Endometrium (tissue), 2 donors: ENCODE results near the gene MRPL12.

Source experiments
- FAIRE-seq: peaks from 2 replicates; lab custom pipeline; 2012; peaks lifted over from hg19 to GRCh38; lab: Jason Lieb, UNC
- donor health status: control.
- donor health status: control.

MRPL12 gene

GRCh38 chr17:81682565-81683207 is 20.5 kb upstream of the MRPL12 start:
- FAIRE-seq, result no peak

DNA sequence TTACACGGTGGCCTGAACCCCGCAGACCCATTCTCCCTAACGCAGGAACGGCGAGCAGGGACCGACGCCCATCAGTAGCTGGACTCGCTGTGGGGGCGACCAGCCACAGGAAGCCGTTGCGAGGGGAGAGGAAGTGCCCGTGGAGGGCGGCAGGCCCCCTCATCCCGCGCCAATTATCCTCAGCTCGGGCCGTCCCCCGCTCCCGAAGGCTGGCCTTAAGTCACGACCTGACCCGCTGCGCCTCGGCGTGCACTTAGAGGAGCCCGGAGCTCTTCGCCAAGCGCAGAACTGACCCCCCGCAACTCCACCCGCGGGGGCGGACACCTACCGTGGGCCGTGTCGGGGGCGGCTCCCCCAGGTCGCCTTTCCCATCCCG is 20.0 kb upstream of the MRPL12 start:
- FAIRE-seq, result no peak

DNA sequence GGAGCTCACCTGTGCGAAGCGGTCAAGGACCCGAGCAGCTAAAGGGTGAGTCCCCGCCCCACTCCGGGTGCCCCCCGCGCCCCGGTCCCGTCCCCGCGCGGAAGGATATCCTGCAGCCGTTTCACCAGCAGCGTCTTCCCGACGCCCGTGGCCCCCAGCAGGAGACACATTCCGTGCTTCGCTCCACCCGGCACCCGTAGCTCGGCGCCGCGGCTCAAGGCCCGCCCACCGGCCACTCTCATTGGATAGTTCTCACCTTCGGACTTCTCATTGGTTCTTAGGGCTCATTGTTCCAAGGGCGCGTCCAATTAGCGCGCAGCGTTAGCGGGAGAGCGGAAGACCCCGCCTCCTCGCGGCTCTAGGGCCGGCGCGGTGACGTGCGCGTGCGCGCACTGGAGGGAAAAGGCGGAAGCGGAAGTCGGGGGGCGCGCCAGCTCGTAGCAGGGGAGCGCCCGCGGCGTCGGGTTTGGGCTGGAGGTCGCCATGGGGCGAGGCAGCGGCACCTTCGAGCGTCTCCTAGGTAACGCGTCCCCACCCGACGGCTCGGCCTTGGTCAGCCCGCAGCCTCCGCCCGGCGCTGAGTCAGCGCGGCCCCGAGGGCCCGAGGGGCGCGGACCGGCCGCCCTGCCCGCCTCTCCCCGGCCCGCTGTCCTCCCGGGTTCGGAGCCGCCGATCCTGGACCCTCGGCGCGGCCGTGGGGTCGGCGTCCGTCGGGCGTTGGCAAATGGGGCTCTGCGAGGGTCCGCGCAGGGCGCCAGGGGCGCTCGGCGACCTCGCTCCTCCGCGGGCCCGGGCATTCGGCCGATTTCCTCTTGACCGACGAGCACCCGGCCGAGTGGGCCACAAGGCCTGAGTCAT is 19.4 kb upstream of the MRPL12 start, which contains the start of the genes ARL16 and HGS:
Gene ARL16 (minus strand): TSS at position 214 of the 858 bp plus-strand sequence. CDS start 44 bp downstream, at position 170.
Gene HGS (plus strand): TSS at position 428 of the 858 bp plus-strand sequence. CDS start 56 bp downstream, at position 484.
- FAIRE-seq, result peak; percentile 98

DNA sequence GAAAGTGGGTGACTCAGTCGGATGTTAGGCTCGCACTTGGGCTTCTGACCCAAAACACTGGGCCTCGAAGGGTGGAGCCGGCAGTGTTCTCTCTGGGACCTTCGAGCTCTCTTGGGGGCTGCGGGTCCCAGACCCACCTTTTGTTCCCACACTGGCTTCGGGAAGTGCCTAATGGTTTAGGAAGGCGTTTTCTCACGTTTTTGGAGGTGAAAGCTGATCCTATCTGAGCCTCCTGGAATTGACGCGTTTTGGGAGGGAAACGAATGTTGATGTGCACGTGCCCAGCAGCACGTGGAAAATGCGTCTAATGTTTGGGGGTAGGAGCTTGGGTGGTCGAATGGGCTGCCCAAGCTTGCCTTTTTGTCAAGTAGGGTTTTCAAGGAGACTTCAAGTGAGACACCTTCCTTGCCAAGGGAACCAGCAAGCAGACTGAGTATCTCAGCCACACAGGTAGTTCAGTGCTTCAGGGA is 18.7 kb upstream of the MRPL12 start:
- no peak for FAIRE-seq

DNA sequence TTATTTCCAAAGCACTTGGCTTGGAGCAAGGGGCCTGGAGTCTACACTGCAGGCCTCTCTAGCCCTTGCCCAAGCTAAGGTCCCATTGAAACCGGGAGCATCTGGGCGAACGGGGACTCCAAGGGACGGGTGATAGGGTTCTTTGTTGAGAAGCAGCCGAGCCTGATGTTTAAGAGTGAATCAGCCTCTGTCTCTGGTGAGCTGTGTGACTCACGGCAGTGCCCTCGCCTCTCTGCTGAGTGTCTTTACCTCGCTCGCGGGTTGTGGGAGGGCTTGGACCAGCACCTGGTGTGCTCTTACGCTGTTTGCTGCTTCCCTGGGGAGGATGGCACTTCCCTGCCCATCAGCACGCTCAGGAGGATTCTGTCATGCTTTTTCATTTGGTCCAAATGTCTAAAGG is 18.1 kb upstream of the MRPL12 start:
- FAIRE-seq, result no peak

- no peak for FAIRE-seq
Observed at GRCh38 chr17:81686614-81687013, 16.6 kb upstream of the MRPL12 start.

- no peak for FAIRE-seq
Observed at GRCh38 chr17:81687770-81688541, 15.2 kb upstream of the MRPL12 start.

- no peak for FAIRE-seq
Observed at GRCh38 chr17:81688616-81689015, 14.6 kb upstream of the MRPL12 start.

GRCh38 chr17:81690066-81690465 is 13.1 kb upstream of the MRPL12 start:
- no peak for FAIRE-seq

DNA sequence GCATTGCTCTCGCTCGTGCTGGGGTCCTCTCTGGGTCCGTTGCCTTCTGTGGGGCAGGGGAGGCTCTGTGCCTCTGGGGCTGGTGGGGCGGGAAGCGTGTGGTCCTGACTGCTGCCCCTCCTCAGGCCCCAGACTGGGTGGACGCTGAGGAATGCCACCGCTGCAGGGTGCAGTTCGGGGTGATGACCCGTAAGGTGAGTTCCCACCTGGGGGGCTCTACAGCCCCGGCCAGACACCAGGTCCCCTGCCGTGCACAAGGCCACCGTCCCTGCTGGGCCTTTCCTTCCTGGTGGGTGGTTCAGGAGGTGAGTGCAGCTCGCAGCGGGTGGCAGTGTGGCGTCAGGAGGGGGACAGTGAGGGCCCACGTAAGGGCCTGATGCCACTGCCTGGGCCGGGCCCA is 12.6 kb upstream of the MRPL12 start:
- FAIRE-seq, result no peak

DNA sequence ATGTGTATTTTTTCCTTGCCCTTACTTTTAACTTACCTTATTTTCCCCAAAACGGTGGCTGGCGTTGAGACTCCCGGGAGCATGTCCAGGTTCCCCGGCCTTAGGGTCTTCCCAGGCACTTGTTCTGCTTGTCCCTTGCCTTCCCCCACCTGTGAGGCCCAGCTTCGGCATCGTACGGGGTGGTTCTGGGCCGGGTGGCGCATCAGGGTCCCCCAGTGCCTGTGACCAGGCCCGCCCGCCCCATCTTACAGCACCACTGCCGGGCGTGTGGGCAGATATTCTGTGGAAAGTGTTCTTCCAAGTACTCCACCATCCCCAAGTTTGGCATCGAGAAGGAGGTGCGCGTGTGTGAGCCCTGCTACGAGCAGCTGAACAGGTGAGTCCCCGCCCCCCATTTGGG is 12.0 kb upstream of the MRPL12 start:
- no peak for FAIRE-seq

DNA sequence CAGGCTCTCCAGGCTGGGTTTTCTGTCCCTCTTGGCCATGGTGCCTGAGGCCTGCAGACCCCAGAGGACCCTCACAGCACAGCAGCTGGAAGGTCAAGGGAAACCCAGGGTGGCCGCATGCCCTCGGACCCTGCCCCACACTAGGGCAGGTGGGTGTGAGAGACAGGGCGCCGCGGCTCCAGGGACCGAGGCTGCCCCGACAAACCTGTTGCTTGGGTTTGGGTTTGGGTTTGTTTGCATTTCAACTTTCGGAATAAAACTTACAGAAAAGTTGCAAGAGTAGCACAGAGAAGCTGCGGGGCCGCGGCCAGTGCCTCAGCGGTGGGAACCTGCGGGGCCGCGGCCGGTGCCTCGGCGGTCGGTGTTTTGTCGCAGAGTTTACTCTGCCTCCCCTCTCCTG is 11.6 kb upstream of the MRPL12 start:
- FAIRE-seq, result no peak

GRCh38 chr17:81693509-81694210 is 9.5 kb upstream of the MRPL12 start:
- FAIRE-seq, result no peak

DNA sequence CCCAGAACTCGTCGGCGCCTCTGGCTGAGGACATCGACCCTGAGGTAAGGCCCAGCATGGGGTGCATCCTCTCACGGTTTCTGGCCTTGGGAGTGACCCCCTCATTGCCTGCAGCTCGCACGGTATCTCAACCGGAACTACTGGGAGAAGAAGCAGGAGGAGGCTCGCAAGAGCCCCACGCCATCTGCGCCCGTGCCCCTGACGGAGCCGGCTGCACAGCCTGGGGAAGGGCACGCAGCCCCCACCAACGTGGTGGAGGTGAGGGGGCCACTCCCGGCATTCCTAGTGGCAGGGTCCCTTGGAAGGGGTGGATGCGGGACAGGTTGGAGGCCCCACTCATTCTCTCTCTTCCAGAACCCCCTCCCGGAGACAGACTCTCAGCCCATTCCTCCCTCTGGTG is 8.4 kb upstream of the MRPL12 start:
- FAIRE-seq, result no peak

GRCh38 chr17:81695211-81695610 is 8.0 kb upstream of the MRPL12 start:
- FAIRE-seq, result no peak

DNA sequence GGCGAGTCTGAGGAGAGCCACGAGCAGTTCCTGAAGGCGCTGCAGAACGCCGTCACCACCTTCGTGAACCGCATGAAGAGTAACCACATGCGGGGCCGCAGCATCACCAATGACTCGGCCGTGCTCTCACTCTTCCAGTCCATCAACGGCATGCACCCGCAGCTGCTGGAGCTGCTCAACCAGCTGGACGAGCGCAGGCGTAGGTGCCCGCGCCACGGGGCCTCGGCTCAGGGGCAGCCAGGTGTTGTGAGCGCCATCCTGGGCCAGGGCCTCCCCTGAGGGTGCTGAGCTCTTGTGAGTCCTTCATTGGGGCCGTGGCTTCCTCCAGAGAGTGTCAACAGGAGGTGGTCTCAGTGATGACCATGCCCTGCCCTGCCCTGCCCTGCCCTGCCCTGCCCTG is 7.4 kb upstream of the MRPL12 start:
- no peak for FAIRE-seq

DNA sequence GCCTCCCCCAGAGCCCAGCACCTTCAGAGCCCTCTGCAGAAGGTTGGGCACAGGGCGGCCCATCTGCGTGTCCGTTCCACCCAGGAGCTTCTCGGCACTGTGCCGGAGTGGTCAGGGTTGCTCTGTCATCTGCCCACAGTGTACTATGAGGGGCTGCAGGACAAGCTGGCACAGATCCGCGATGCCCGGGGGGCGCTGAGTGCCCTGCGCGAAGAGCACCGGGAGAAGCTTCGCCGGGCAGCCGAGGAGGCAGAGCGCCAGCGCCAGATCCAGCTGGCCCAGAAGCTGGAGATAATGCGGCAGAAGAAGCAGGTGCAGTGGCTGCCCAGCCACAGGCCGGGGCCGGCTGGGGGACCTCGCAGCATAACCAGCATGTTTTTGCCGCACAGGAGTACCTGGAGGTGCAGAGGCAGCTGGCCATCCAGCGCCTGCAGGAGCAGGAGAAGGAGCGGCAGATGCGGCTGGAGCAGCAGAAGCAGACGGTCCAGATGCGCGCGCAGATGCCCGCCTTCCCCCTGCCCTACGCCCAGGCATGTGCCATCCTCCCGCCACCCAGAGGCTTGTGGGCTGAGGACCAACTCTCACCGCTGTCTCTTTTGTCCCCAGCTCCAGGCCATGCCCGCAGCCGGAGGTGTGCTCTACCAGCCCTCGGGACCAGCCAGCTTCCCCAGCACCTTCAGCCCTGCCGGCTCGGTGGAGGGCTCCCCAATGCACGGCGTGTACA is 6.8 kb upstream of the MRPL12 start:
- FAIRE-seq, result no peak

DNA sequence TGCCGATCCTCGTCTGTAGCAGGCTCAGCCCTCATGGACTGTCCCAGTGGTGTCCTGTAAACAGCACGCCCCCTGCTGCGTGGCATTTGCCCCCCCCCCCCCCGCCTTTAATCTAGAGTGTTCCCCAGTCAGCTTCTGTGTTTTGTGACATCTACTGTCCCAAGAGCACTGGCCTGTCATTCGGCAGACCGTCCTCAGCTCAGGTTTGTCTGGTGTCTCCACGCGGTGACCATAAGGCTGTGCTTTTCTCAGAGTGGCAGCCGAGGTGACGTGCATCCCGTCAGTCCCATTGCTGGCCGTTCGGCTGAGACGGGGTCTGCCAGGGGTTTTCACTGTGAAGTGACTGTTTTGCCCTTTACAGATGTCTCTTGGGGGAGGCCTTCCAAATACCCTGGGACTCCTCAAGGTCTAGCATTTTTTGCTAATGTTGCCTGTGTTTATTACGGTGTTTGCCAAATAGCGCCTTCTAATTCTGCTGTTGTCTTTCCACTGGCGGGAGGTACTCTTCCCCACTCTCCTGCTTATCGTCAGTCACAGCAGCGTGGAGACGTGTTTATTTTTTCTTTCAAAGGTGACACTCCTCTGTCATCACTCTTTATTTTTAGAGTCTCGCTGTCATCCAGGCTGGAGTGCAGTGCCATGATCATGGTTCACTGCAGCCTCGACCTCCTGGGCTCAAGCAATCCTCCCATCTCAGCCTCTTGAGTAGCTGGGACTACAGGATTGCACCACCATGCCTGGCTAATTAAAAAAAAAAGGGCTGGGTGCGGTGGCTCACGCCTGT is 5.7 kb upstream of the MRPL12 start:
- no peak for FAIRE-seq

DNA sequence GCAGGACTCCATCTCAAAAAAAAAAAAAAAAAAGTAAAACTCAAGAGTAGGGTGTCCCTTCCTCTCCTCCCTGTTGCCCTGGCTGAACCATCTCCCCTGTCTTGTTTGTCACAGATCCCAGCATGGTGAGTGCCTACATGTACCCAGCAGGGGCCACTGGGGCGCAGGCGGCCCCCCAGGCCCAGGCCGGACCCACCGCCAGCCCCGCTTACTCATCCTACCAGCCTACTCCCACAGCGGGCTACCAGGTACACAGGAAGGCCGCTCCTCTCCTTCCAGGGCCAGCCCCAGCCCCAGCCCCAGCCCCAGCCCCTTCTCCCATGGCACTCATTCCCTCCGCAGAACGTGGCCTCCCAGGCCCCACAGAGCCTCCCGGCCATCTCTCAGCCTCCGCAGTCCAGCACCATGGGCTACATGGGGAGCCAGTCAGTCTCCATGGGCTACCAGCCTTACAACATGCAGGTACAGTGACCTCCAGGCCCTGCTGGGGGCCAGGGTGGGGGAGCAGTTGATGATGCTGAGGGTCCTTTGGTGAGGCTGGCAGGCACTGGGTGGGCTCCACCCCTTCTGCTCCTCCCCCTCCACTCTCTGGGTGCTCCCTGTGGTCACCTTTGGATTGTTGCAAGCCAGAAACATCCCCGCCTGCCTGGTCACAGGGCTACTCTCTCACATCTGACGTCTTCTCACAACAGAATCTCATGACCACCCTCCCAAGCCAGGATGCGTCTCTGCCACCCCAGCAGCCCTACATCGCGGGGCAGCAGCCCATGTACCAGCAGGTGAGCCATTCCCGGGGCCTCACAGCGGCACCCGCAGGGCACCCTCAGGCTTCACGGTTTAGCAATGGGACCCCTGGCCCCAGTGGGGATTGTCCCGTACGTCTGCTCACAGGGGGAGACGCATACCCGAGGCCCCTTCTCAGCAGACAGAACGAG is 2.5 kb upstream of the MRPL12 start:
- FAIRE-seq, result no peak
